HepG2 (cell line): ENCODE data around the gene POLRMT. TPM values are rescaled to one million over a fixed set of nuclear protein-coding genes. Genes with fewer than 3 reads are reported as not detected.

ENCODE experiments used
- ATAC-seq: fragments of 200-7000 bp; cut with Tn5 transposase; 3 replicates; pipeline ENCODE4 v1.9.1; 2020; ENCODE audit warnings: mild to moderate bottlenecking, moderate library complexity
- BruUV-seq: library from RNA; stranded (reverse); fragments of 400-500 nt; replicated peaks from 2 replicates; lab custom pipeline; 2021; lab: Mats Ljungman, UMichigan
- CTCF ChIA-PET: fragments of 300-600 bp; formaldehyde crosslinking; extraction: SDS; loops from one replicate; lab custom pipeline; 2021; ENCODE audit warnings: low total read pairs, inconsistent platforms, low intra/inter-chr PET ratio; lab: Yijun Ruan, JAX
- POLR2A ChIA-PET: fragments of 350-600 bp; sonication (Branson Sonifier 250); formaldehyde crosslinking; loops from one replicate; lab custom pipeline; 2020; ENCODE audit warnings: antibody characterized with exemption, inconsistent platforms; lab: Yijun Ruan, JAX
- DNase-seq: peaks from one replicate; pipeline ENCODE4 v3.0.0-alpha.2; 2015; ENCODE audit warnings: low spot score
- FAIRE-seq: peaks from 3 replicates; lab custom pipeline; 2011; peaks lifted over from hg19 to GRCh38; lab: Jason Lieb, UNC
- H2AFZ ChIP-seq: one replicate; pipeline ENCODE4 v1.6.1; 2011; ENCODE audit warnings: low read length, inconsistent platforms
- H3K27ac ChIP-seq: fragments of 300-600 bp; 3 replicates; pipeline ENCODE4 v1.8.0; 2011; ENCODE audit warnings: mixed run types, mild to moderate bottlenecking, mixed read lengths, low read length, inconsistent platforms; ENCODE audit not compliant: insufficient read depth; ENCODE audit errors: extremely low read length
- H3K27me3 ChIP-seq, 2 experiments: fragments of 200-600 bp in 1 of 2; 2 replicates in 1 of 2; 3 replicates in 1 of 2; pipeline versions ENCODE4 v1.6.0 to v1.8.0; 2011; ENCODE audit warnings: low read length in 2 of 2, mild to moderate bottlenecking in 2 of 2, moderate library complexity in 2 of 2, inconsistent platforms in 1 of 2; ENCODE audit not compliant: insufficient read depth in 2 of 2, control insufficient read depth in 1 of 2
- H3K36me3 ChIP-seq, 2 experiments: fragments of 200-600 bp in 1 of 2; replicated peaks in 1 of 2; 2 replicates in 1 of 2; 3 replicates in 1 of 2; pipeline versions ENCODE4 v1.5.1 to v1.8.0; 2011; ENCODE audit warnings: low read length in 2 of 2, inconsistent platforms in 1 of 2; ENCODE audit not compliant: insufficient read depth in 2 of 2, control insufficient read depth in 1 of 2
- H3K4me1 ChIP-seq: 2 replicates; pipeline ENCODE4 v1.5.1; 2012; ENCODE audit warnings: low read length, inconsistent platforms; ENCODE audit not compliant: insufficient read depth
- H3K4me2 ChIP-seq: 2 replicates; pipeline ENCODE4 v1.6.0; 2011; ENCODE audit warnings: low read depth, low read length, inconsistent platforms
- H3K4me3 ChIP-seq, 3 experiments: fragments of 200-600 bp in 1 of 3; sonication (generic), shearing (Covaris generic) in 1 of 3; replicated peaks in 1 of 3; 2 replicates each; pipeline ENCODE4 v1.5.1; 2011 to 2016; ENCODE audit warnings: low read length in 3 of 3, inconsistent platforms in 2 of 3, low read depth in 2 of 3, mild to moderate bottlenecking in 2 of 3, control low read depth in 1 of 3, mixed read lengths in 1 of 3; ENCODE audit not compliant: insufficient read depth in 1 of 3
- H3K79me2 ChIP-seq: one replicate; pipeline ENCODE4 v1.6.1; 2011; ENCODE audit warnings: low read length, inconsistent platforms; ENCODE audit not compliant: insufficient read depth
- H3K9ac ChIP-seq: 2 replicates; pipeline ENCODE4 v1.6.0; 2011; ENCODE audit warnings: mild to moderate bottlenecking, low read depth, low read length, inconsistent platforms; ENCODE audit not compliant: insufficient read depth
- H3K9me3 ChIP-seq: 2 replicates; pipeline ENCODE4 v1.5.1; 2012; ENCODE audit warnings: mild to moderate bottlenecking, low read length
- H4K20me1 ChIP-seq: 2 replicates; pipeline ENCODE4 v1.6.0; 2011; ENCODE audit warnings: inconsistent platforms, mild to moderate bottlenecking, low read length, moderate library complexity; ENCODE audit not compliant: insufficient read depth
- HIVEP1 ChIP-seq: sonication (generic); formaldehyde crosslinking; IDR thresholded peaks from 2 replicates; pipeline ENCODE4 v1.4.0; 2020; ENCODE audit warnings: mild to moderate bottlenecking, missing genetic modification reagents
- KDM2A ChIP-seq: sonication (generic); formaldehyde crosslinking; IDR thresholded peaks from 2 replicates; pipeline ENCODE4 v1.4.0; 2020; ENCODE audit warnings: low read depth, missing genetic modification reagents, borderline replicate concordance
- POLR2AphosphoS5 ChIP-seq: IDR thresholded peaks from 2 replicates; pipeline ENCODE4 v1.6.1; 2012; ENCODE audit warnings: low read depth, low read length
- SNAPC2 ChIP-seq: sonication (generic); formaldehyde crosslinking; IDR thresholded peaks from 2 replicates; pipeline ENCODE4 v1.8.1; 2022; ENCODE audit warnings: mild to moderate bottlenecking, missing genetic modification reagents
- ZFX ChIP-seq: sonication (generic); formaldehyde crosslinking; IDR thresholded peaks from 2 replicates; pipeline ENCODE4 v1.4.0; 2020; ENCODE audit warnings: mild to moderate bottlenecking, low read depth, missing genetic modification reagents, moderate library complexity
- ZNF354B ChIP-seq: sonication (generic); formaldehyde crosslinking; IDR thresholded peaks from 2 replicates; pipeline ENCODE4 v1.8.0; 2022; ENCODE audit warnings: mild to moderate bottlenecking, missing genetic modification reagents
- ZNF619 ChIP-seq: sonication (generic); formaldehyde crosslinking; IDR thresholded peaks from 2 replicates; pipeline ENCODE4 v1.4.0; 2020; ENCODE audit warnings: mild to moderate bottlenecking, missing genetic modification reagents
- ZNF790 ChIP-seq: sonication (generic); formaldehyde crosslinking; IDR thresholded peaks from 2 replicates; pipeline ENCODE4 v1.8.0; 2022; ENCODE audit warnings: missing genetic modification reagents, mild to moderate bottlenecking, borderline replicate concordance
- WGBS: methylation state at CpG from one replicate; pipeline ENCODE4 v1.1.6; 2017; ENCODE audit warnings: low lambda C conversion rate; 5-methylcytosine and 5-hydroxymethylcytosine counted together
- in situ Hi-C: cut with HindIII; loops from 2 replicates; pipeline ENCODE4 v1.10.0; 2017; ENCODE audit warnings: low pct_unique_long_range_greater_than_20kb; ENCODE audit not compliant: extremely low pct_ligation_motif_present
- intact Hi-C: fragments of 100-400 bp; cut with micrococcal nuclease; formaldehyde crosslinking; loops from one replicate; pipeline ENCODE4 v1.10.0; 2022; ENCODE audit not compliant: unreplicated experiment
- polyA plus RNA-seq, 8 experiments: library from polyadenylated mRNA; depleted of rRNA in 3 of 8; stranded (reverse) in 7 of 8; unstranded in 1 of 8; fragments of >200 nt; fragmentation: Illumina TruSeq in 4 of 8; extraction: Trizol in 4 of 8; gene quantifications; 2 replicates each; pipeline versions ENCODE4 v1.2.1 to v1.2.3, GENCODE V29; 2011 to 2016; ENCODE audit warnings: low read depth in 4 of 8, missing spikeins in 1 of 8, mixed read lengths in 1 of 8; ENCODE audit not compliant: insufficient read depth in 1 of 8
- total RNA-seq, 5 experiments: library from RNA; depleted of rRNA; stranded (reverse); fragments of >200 nt; fragmentation: Illumina TruSeq; extraction: Trizol; gene quantifications; 2 replicates each; pipeline ENCODE4 v1.2.3, GENCODE V29; 2016; ENCODE audit warnings: low read depth in 1 of 5
- TF ChIP-seq, protein P1 (sequence below): sonication (generic); formaldehyde crosslinking; IDR thresholded peaks from 2 replicates; pipeline ENCODE4 v1.4.0; 2020; ENCODE audit warnings: missing genetic modification reagents, borderline replicate concordance
- TF ChIP-seq, protein P2 (sequence below): sonication (generic); formaldehyde crosslinking; IDR thresholded peaks from 2 replicates; pipeline ENCODE4 v1.4.0; 2020; ENCODE audit warnings: missing genetic modification reagents
- TF ChIP-seq, protein P3 (sequence below): sonication (generic); formaldehyde crosslinking; IDR thresholded peaks from 2 replicates; pipeline ENCODE4 v1.5.0; 2020; ENCODE audit warnings: mild to moderate bottlenecking, missing genetic modification reagents

The POLRMT gene
- total and polyA plus RNA-seq, 2 of the 13 experiments (the other 11 are each of a cell fraction or from before 2014, with no cell fraction given), result 78.0 to 101 TPM

DNA sequence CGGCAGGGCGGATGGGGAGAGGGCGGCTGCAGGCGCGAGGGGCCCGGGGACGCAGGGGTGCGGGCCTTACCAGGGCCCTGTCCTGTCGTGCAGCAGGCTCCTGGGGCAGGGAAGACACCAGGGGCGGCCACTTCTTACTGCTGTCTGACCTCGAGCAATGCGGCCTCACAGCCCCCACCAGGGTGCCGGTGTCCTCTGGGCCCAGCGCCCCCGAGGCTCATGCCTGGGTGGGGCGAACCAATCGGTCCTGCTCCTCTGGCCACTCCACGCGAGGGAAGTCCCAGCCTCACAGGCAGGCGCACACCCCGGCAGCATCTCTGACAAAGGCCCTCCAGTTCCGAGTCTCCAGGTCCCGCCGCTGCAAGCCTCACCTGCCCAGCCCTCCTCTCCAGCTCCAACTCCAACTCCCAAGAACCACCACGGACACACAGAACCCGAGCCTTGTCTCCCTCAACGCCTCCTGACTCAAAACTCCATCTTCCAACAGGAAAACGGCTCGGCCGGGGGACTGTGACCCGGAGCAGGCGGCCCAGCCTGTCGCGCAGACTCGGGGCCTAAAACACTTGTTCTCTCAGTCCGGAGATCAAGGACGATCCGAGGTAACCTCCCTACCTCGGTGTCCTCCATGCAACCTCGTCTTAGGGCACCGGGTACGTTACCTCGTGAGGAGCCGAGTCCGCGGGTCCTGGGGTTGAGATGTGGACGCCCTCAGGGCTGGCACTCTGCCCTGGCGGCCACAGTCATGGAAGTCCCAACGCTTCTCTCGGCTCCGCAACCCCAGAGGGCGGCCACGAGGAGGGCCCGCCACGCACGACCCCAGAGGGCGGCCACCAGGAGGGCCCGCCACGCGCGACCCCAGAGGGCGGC lies 12.8 kb upstream of the POLRMT start:
- no TSS peak for BruUV-seq
- FAIRE-seq, result no peak
- H3K27ac ChIP-seq, result no peak overlapping the region
- H3K4me2 ChIP-seq, result no peak overlapping the region
- no peaks in the 10 kb centered on the region for H3K4me1 ChIP-seq
- TF ChIP-seq, protein P1, sequence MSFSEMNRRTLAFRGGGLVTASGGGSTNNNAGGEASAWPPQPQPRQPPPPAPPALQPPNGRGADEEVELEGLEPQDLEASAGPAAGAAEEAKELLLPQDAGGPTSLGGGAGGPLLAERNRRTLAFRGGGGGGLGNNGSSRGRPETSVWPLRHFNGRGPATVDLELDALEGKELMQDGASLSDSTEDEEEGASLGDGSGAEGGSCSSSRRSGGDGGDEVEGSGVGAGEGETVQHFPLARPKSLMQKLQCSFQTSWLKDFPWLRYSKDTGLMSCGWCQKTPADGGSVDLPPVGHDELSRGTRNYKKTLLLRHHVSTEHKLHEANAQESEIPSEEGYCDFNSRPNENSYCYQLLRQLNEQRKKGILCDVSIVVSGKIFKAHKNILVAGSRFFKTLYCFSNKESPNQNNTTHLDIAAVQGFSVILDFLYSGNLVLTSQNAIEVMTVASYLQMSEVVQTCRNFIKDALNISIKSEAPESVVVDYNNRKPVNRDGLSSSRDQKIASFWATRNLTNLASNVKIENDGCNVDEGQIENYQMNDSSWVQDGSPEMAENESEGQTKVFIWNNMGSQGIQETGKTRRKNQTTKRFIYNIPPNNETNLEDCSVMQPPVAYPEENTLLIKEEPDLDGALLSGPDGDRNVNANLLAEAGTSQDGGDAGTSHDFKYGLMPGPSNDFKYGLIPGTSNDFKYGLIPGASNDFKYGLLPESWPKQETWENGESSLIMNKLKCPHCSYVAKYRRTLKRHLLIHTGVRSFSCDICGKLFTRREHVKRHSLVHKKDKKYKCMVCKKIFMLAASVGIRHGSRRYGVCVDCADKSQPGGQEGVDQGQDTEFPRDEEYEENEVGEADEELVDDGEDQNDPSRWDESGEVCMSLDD (CRISPR knock-in tag), result no peak
- TF ChIP-seq KDM2A (CRISPR knock-in tag) (0 out of 2 replicates have a peak, but pooled peaks have one; percentile 25), ZFX (CRISPR knock-in tag) (peak; percentile 19; the same call in 1 of the 2 replicates), ZNF790 (CRISPR knock-in tag) (no peak), HIVEP1 (CRISPR knock-in tag) (no peak), ZNF354B (CRISPR knock-in tag) (no peak), POLR2AphosphoS5 (0 out of 2 replicates have a peak, but pooled peaks have one; percentile 9), ZNF619 (CRISPR knock-in tag) (no peak), SNAPC2 (no peak)
- TF ChIP-seq, protein P2, sequence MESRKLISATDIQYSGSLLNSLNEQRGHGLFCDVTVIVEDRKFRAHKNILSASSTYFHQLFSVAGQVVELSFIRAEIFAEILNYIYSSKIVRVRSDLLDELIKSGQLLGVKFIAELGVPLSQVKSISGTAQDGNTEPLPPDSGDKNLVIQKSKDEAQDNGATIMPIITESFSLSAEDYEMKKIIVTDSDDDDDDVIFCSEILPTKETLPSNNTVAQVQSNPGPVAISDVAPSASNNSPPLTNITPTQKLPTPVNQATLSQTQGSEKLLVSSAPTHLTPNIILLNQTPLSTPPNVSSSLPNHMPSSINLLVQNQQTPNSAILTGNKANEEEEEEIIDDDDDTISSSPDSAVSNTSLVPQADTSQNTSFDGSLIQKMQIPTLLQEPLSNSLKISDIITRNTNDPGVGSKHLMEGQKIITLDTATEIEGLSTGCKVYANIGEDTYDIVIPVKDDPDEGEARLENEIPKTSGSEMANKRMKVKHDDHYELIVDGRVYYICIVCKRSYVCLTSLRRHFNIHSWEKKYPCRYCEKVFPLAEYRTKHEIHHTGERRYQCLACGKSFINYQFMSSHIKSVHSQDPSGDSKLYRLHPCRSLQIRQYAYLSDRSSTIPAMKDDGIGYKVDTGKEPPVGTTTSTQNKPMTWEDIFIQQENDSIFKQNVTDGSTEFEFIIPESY (CRISPR knock-in tag), result peak; percentile 21; the same call in 1 of the 2 replicates
- TF ChIP-seq, protein P3, sequence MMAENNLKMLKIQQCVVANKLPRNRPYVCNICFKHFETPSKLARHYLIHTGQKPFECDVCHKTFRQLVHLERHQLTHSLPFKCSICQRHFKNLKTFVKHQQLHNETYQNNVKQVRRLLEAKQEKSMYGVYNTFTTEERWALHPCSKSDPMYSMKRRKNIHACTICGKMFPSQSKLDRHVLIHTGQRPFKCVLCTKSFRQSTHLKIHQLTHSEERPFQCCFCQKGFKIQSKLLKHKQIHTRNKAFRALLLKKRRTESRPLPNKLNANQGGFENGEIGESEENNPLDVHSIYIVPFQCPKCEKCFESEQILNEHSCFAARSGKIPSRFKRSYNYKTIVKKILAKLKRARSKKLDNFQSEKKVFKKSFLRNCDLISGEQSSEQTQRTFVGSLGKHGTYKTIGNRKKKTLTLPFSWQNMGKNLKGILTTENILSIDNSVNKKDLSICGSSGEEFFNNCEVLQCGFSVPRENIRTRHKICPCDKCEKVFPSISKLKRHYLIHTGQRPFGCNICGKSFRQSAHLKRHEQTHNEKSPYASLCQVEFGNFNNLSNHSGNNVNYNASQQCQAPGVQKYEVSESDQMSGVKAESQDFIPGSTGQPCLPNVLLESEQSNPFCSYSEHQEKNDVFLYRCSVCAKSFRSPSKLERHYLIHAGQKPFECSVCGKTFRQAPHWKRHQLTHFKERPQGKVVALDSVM (CRISPR knock-in tag), result no peak
- TF ChIP-seq, all 625 proteins: peak for 4
- no peak overlapping the region for H3K4me3 ChIP-seq
- no peak overlapping the region for H2AFZ ChIP-seq
- DNase-seq, result no peak
- peaks cover 4% of the 10 kb centered on the region; the same call in 1 of the 2 replicates for H4K20me1 ChIP-seq
- H3K79me2 ChIP-seq, result no peaks in the 10 kb centered on the region
- intact Hi-C loops, result no loop called here
- H3K27me3 ChIP-seq, result no peaks in the 10 kb centered on the region
- CTCF ChIA-PET, result no interaction called here
- no peak for ATAC-seq
- WGBS, result 95% methylated on average over 14 of the region's 62 CpGs
- peaks cover 15 to 31% of the 10 kb centered on the region in 2 experiments; a peak in 4 of 5 replicates for H3K36me3 ChIP-seq
- H3K9ac ChIP-seq, result no peak overlapping the region
- POLR2A ChIA-PET, result no interaction called here
- no peaks in the 10 kb centered on the region for H3K9me3 ChIP-seq
- in situ Hi-C loops, result no loop called here
